Measurements from ENCODE around the gene SFMBT1. TPM values are rescaled to one million over a fixed set of nuclear protein-coding genes. Genes with fewer than 3 reads are reported as not detected.
A peak's percentile ranks its signal among the peaks of the same experiment; 100 is the strongest.

SFMBT1 gene
- total and polyA plus RNA-seq, 4 donors: 4.4 to 17.8 (median 10.4) TPM

GRCh38 chr3:52910823-52911222, 135.1 kb downstream of the SFMBT1 start (continued):
- TF ChIP-seq JUND (IDR thresholded peaks at IDR 0.05) (no peak), EGR1 (IDR thresholded peaks at IDR 0.05; ENCODE audit: low read depth in 2 of 2) (no peak)

GRCh38 chr3:52907497-52907896, 138.4 kb downstream of the SFMBT1 start:
- TF ChIP-seq GABPA (IDR thresholded peaks at IDR 0.05 in 1 of 2, conservative IDR thresholded peaks at IDR 0.05 in 1 of 2) (no peak), TAF1 (conservative IDR thresholded peaks at IDR 0.05) (no peak), RXRA (IDR thresholded peaks at IDR 0.05) (no peak), CTCF (IDR thresholded peaks at IDR 0.05; ENCODE audit: low read depth, low read length, missing input control) (no peak), MAX (IDR thresholded peaks at IDR 0.05) (no peak), FOXA2 (IDR thresholded peaks at IDR 0.05) (no peak), RAD21 (IDR thresholded peaks at IDR 0.05) (no peak), ZBTB33 (IDR thresholded peaks at IDR 0.05) (no peak), YY1 (IDR thresholded peaks at IDR 0.05) (no peak), SP1 (IDR thresholded peaks at IDR 0.05) (no peak)
- no peak for DNase-seq (ENCODE audit: low spot score)
- Histone ChIP-seq H3K4me1 (ENCODE audit: control insufficient read depth in 4 of 4, insufficient read depth in 4 of 4, low read length in 3 of 4) (peaks cover 0 to 17% (median 13%) of the 10 kb centered on the region in 4 donors), H3K4me3 (ENCODE audit: low read depth in 1 of 3, low read length in 3 of 3) (no peak overlapping the region), H3K27me3 (ENCODE audit: control insufficient read depth in 4 of 4, insufficient read depth in 4 of 4, low read length in 3 of 4) (no peaks in the 10 kb centered on the region), H3K9me3 (ENCODE audit: control insufficient read depth in 4 of 4, low read length in 3 of 4) (no peaks in the 10 kb centered on the region), H3K36me3 (ENCODE audit: control insufficient read depth in 4 of 4, insufficient read depth in 3 of 4, low read depth in 1 of 4, low read length in 3 of 4) (peaks cover 0 to 25% (median 14%) of the 10 kb centered on the region in 4 donors), H3K9ac (ENCODE audit: low read depth in 1 of 2, low read length in 2 of 2) (no peak overlapping the region), H3K27ac (ENCODE audit: low read depth in 1 of 2, low read length in 2 of 2) (no peak overlapping the region)
- 96% methylated on average over 5 of the region's 5 CpGs for WGBS

- DNase-seq (ENCODE audit: low spot score): no peak
- Histone ChIP-seq H3K27me3 (ENCODE audit: control insufficient read depth in 4 of 4, insufficient read depth in 4 of 4, low read length in 3 of 4) (no peaks in the 10 kb centered on the region), H3K9me3 (ENCODE audit: control insufficient read depth in 4 of 4, low read length in 3 of 4) (no peaks in the 10 kb centered on the region), H3K27ac (ENCODE audit: low read depth in 1 of 2, low read length in 2 of 2) (no peak overlapping the region), H3K4me1 (ENCODE audit: control insufficient read depth in 4 of 4, insufficient read depth in 4 of 4, low read length in 3 of 4) (peaks cover 0 to 17% (median 13%) of the 10 kb centered on the region in 4 donors), H3K9ac (ENCODE audit: low read depth in 1 of 2, low read length in 2 of 2) (no peak overlapping the region), H3K36me3 (ENCODE audit: control insufficient read depth in 4 of 4, insufficient read depth in 3 of 4, low read depth in 1 of 4, low read length in 3 of 4) (peaks cover 0 to 20% (median 9%) of the 10 kb centered on the region in 4 donors), H3K4me3 (ENCODE audit: low read depth in 1 of 3, low read length in 3 of 3) (no peak overlapping the region)
- TF ChIP-seq HNF4A (conservative IDR thresholded peaks at IDR 0.05) (peak in 1 of 2 donors; percentile 39), TAF1 (conservative IDR thresholded peaks at IDR 0.05) (no peak)
- 57% methylated on average over 1 of the region's 1 CpG for WGBS
Observed at GRCh38 chr3:52904552-52904951, 141.3 kb downstream of the SFMBT1 start.

GRCh38 chr3:52904000-52904399, 141.9 kb downstream of the SFMBT1 start:
- Histone ChIP-seq H3K4me1 (ENCODE audit: control insufficient read depth in 4 of 4, insufficient read depth in 4 of 4, low read length in 3 of 4) (peaks cover 0 to 17% (median 13%) of the 10 kb centered on the region in 4 donors), H3K9me3 (ENCODE audit: control insufficient read depth in 4 of 4, low read length in 3 of 4) (no peaks in the 10 kb centered on the region), H3K27ac (ENCODE audit: low read depth in 1 of 2, low read length in 2 of 2) (no peak overlapping the region), H3K27me3 (ENCODE audit: control insufficient read depth in 4 of 4, insufficient read depth in 4 of 4, low read length in 3 of 4) (no peaks in the 10 kb centered on the region), H3K9ac (ENCODE audit: low read depth in 1 of 2, low read length in 2 of 2) (no peak overlapping the region), H3K36me3 (ENCODE audit: control insufficient read depth in 4 of 4, insufficient read depth in 3 of 4, low read depth in 1 of 4, low read length in 3 of 4) (peaks cover 0 to 18% (median 9%) of the 10 kb centered on the region in 4 donors), H3K4me3 (ENCODE audit: low read depth in 1 of 3, low read length in 3 of 3) (no peak overlapping the region)
- 49% methylated on average over 3 of the region's 3 CpGs for WGBS
- no peak for DNase-seq (ENCODE audit: low spot score)
- TF ChIP-seq HNF4A (conservative IDR thresholded peaks at IDR 0.05) (no peak), RAD21 (IDR thresholded peaks at IDR 0.05) (no peak), FOXA1 (IDR thresholded peaks at IDR 0.05) (no peak), GABPA (IDR thresholded peaks at IDR 0.05 in 1 of 2, conservative IDR thresholded peaks at IDR 0.05 in 1 of 2) (no peak), TAF1 (conservative IDR thresholded peaks at IDR 0.05) (no peak), FOXA2 (IDR thresholded peaks at IDR 0.05) (no peak), NR2F2 (IDR thresholded peaks at IDR 0.05) (no peak), RXRA (IDR thresholded peaks at IDR 0.05) (no peak), ZBTB33 (IDR thresholded peaks at IDR 0.05) (no peak), HNF4G (IDR thresholded peaks at IDR 0.05) (no peak), JUND (IDR thresholded peaks at IDR 0.05) (no peak), CTCF (IDR thresholded peaks at IDR 0.05; ENCODE audit: low read depth, low read length, missing input control) (no peak), MAX (IDR thresholded peaks at IDR 0.05) (no peak), EGR1 (IDR thresholded peaks at IDR 0.05; ENCODE audit: low read depth in 2 of 2) (no peak)

Data from liver (tissue), 9 donors.